Body of pancreas (tissue), 4 donors: ENCODE measurements around the gene ECPAS. TPM values are rescaled to one million over a fixed set of nuclear protein-coding genes. Genes with fewer than 3 reads are reported as not detected.

Experiments
- ATAC-seq: fragments of 150-250 bp; one replicate; pipeline ENCODE4 v1.9.1; 2016
- DNase-seq, 4 donors: peaks; one replicate each; pipeline ENCODE4 v3.0.0-alpha.2; 2019
- H3K27ac ChIP-seq, 4 donors: fragments of 200-600 bp; sonication (generic); 1 replicate in 3 of 4; 2 replicates in 1 of 4; pipeline versions ENCODE4 v1.5.1 to v1.6.1; 2016 to 2019; ENCODE audit warnings: mild to moderate bottlenecking in 1 of 4, mixed read lengths in 1 of 4, moderate library complexity in 1 of 4
- H3K27me3 ChIP-seq, 2 donors: fragments of 200-600 bp; sonication (generic); one replicate each; pipeline ENCODE4 v1.6.0; 2016; ENCODE audit warnings: mild to moderate bottlenecking in 1 of 2
- H3K36me3 ChIP-seq, 2 donors: fragments of 200-600 bp; sonication (generic); replicated peaks in 1 of 2; 2 replicates each; pipeline ENCODE4 v1.5.1; 2016; ENCODE audit warnings: low read depth in 2 of 2; ENCODE audit not compliant: insufficient read depth in 1 of 2
- H3K4me1 ChIP-seq: fragments of 200-600 bp; sonication (generic); one replicate; pipeline ENCODE4 v1.6.0; 2016
- H3K4me3 ChIP-seq, 2 donors: fragments of 200-600 bp; sonication (generic); 1 replicate in 1 of 2; 2 replicates in 1 of 2; pipeline ENCODE4 v1.5.1; 2016 to 2019
- H3K9me3 ChIP-seq, 3 donors: fragments of 200-600 bp; sonication (generic); 1 replicate in 2 of 3; 2 replicates in 1 of 3; pipeline ENCODE4 v1.5.1; 2016
- CTCF ChIP-seq, 7 experiments: fragments of 450-650 bp in 4 of 7; fragments of 200-600 bp in 3 of 7; sonication (generic) in 3 of 7; IDR thresholded peaks; one replicate each; pipeline ENCODE4 v1.5.1; 2016 to 2019; ENCODE audit warnings: antibody characterized with exemption in 7 of 7
- POLR2A ChIP-seq, 3 donors: fragments of 450-650 bp; IDR thresholded peaks; one replicate each; pipeline ENCODE4 v1.6.1; 2016; ENCODE audit warnings: antibody characterized with exemption in 3 of 3, mild to moderate bottlenecking in 2 of 3
- WGBS, 2 donors: methylation state at CpG; one replicate each; pipeline ENCODE4 v1.1.5; 2017; 5-methylcytosine and 5-hydroxymethylcytosine counted together
- intact Hi-C: fragments of 100-400 bp; cut with DNase I; formaldehyde crosslinking; loops from one replicate; pipeline ENCODE4 v1.15.1; 2023
- total RNA-seq, 2 donors: library from RNA; depleted of rRNA; stranded (reverse); fragments of >200 nt; gene quantifications; one replicate each; pipeline ENCODE4 v1.1.0, GENCODE V29; 2016

The ECPAS gene
- total RNA-seq, 2 donors from 2014 or later, result 35.3 to 57.6 TPM

GRCh38 chr9:111372297-111372696 lies 111.9 kb downstream of the ECPAS start:
- Histone ChIP-seq H3K4me3 (no peak overlapping the region), H3K27ac (no peak overlapping the region), H3K4me1 (no peaks in the 10 kb centered on the region), H3K36me3 (peaks cover 16 to 51% of the 10 kb centered on the region in 2 donors), H3K9me3 (no peaks in the 10 kb centered on the region), H3K27me3 (no peaks in the 10 kb centered on the region)
- ATAC-seq, result no peak
- TF ChIP-seq POLR2A (IDR thresholded peaks at IDR 0.05), result no peak
- TF ChIP-seq CTCF (IDR thresholded peaks at IDR 0.05), result no peak
- intact Hi-C loops, result no loop called here
- DNase-seq, result no peak
- WGBS, 2 donors, result 93 to 96% methylated on average over 6 of the region's 6 CpGs

- no peak for DNase-seq
- no peaks in the 10 kb centered on the region for H3K4me1 ChIP-seq
- no peaks in the 10 kb centered on the region for H3K27me3 ChIP-seq
- TF ChIP-seq POLR2A (IDR thresholded peaks at IDR 0.05) (no peak), CTCF (IDR thresholded peaks at IDR 0.05) (no peak)
- no peaks in the 10 kb centered on the region for H3K9me3 ChIP-seq
- H3K36me3 ChIP-seq, result peaks cover 11 to 42% of the 10 kb centered on the region in 2 donors
- 89 to 94% methylated on average over 1 of the region's 1 CpG for WGBS, 2 donors
- no peak for ATAC-seq
- intact Hi-C loops, result no loop called here
- no peak overlapping the region for H3K4me3 ChIP-seq
- H3K27ac ChIP-seq, result no peak overlapping the region
Observed at GRCh38 chr9:111366978-111367377, 117.2 kb downstream of the ECPAS start.

- DNase-seq (no peak), ATAC-seq (no peak)
- no peaks in the 10 kb centered on the region for H3K27me3 ChIP-seq
- 90 to 91% methylated on average over 5 of the region's 5 CpGs for WGBS, 2 donors
- peaks cover 0 to 13% of the 10 kb centered on the region in 2 donors for H3K36me3 ChIP-seq
- H3K4me3 ChIP-seq, result no peak overlapping the region
- H3K27ac ChIP-seq, result no peak overlapping the region
- intact Hi-C loops, result no loop called here
- no peak for TF ChIP-seq CTCF (IDR thresholded peaks at IDR 0.05)
- no peak for TF ChIP-seq POLR2A (IDR thresholded peaks at IDR 0.05)
- no peaks in the 10 kb centered on the region for H3K9me3 ChIP-seq
- H3K4me1 ChIP-seq, result no peaks in the 10 kb centered on the region
Observed at GRCh38 chr9:111362526-111362925, 121.7 kb downstream of the ECPAS start.

- intact Hi-C loops, result no loop called here
- Histone ChIP-seq H3K4me1 (no peaks in the 10 kb centered on the region), H3K9me3 (no peaks in the 10 kb centered on the region), H3K36me3 (peaks cover 0 to 9% of the 10 kb centered on the region in 2 donors), H3K4me3 (no peak overlapping the region), H3K27me3 (no peaks in the 10 kb centered on the region), H3K27ac (no peak overlapping the region)
- ATAC-seq (no peak), DNase-seq (no peak)
- WGBS, 2 donors, result 84 to 98% methylated on average over 2 of the region's 2 CpGs
- TF ChIP-seq CTCF (IDR thresholded peaks at IDR 0.05) (no peak), POLR2A (IDR thresholded peaks at IDR 0.05) (no peak)
Observed at GRCh38 chr9:111360881-111361280, 123.3 kb downstream of the ECPAS start.

- no peak overlapping the region for H3K4me3 ChIP-seq
- intact Hi-C loops, result no loop called here
Observed at GRCh38 chr9:111356481-111357244, 127.5 kb downstream of the ECPAS start.

More at GRCh38 chr9:111356481-111357244, 127.5 kb downstream of the ECPAS start:
- no peak for DNase-seq
- WGBS, 2 donors, result 60 to 67% methylated on average over 11 of the region's 11 CpGs
- H3K9me3 ChIP-seq, result no peaks in the 10 kb centered on the region
- no peak overlapping the region for H3K27ac ChIP-seq
- no peaks in the 10 kb centered on the region for H3K27me3 ChIP-seq
- no peaks in the 10 kb centered on the region for H3K36me3 ChIP-seq
- no peak for TF ChIP-seq POLR2A (IDR thresholded peaks at IDR 0.05)
- no peak for TF ChIP-seq CTCF (IDR thresholded peaks at IDR 0.05)
- H3K4me1 ChIP-seq, result no peaks in the 10 kb centered on the region
- ATAC-seq, result no peak
